ENCODE results near the gene PEMT. TPM values are rescaled to one million over a fixed set of nuclear protein-coding genes. Genes with fewer than 3 reads are reported as not detected.

PEMT gene
- total RNA-seq, 4 donors from 2014 or later: 3.2 to 10.2 (median 7.1) TPM

GRCh38 chr17:17545031-17545820, 46.3 kb downstream of the PEMT start:
- no peaks in the 10 kb centered on the region for H3K36me3 ChIP-seq
- in situ Hi-C loops (cut with MboI; ENCODE audit: low pct_ligation_motif_present in 1 of 4, low pct_unique_long_range_greater_than_20kb in 1 of 4, low sequenced_read_pairs in 3 of 4): no loop called here
- H3K9me3 ChIP-seq: no peaks in the 10 kb centered on the region
- no peaks in the 10 kb centered on the region for H3K27me3 ChIP-seq
- H3K4me3 ChIP-seq: no peak overlapping the region
- DNase-seq: no peak
- intact Hi-C loops (cut with DNase I; ENCODE audit: low total_unique reads): no loop called here
- no peak for TF ChIP-seq POLR2AphosphoS5 (IDR thresholded peaks at IDR 0.05)
- TF ChIP-seq EP300 (IDR thresholded peaks at IDR 0.05; ENCODE audit: low read depth): no peak
- TF ChIP-seq CTCF (IDR thresholded peaks at IDR 0.05): no peak
- no peak for TF ChIP-seq POLR2A (IDR thresholded peaks at IDR 0.05)
- H3K27ac ChIP-seq: no peak overlapping the region
- peaks cover 0 to 2% (median 0%) of the 10 kb centered on the region in 4 donors for H3K4me1 ChIP-seq
- WGBS, 2 donors (ENCODE audit: low coverage in 1 of 2): 82 to 91% methylated on average over 4 to 16 of the region's 20 CpGs

GRCh38 chr17:17542906-17543635, 48.4 kb downstream of the PEMT start:
- Histone ChIP-seq H3K27me3 (no peaks in the 10 kb centered on the region), H3K27ac (no peak overlapping the region), H3K4me1 (peaks cover 6 to 22% (median 15%) of the 10 kb centered on the region in 4 donors), H3K4me3 (no peak overlapping the region), H3K9me3 (no peaks in the 10 kb centered on the region), H3K36me3 (no peaks in the 10 kb centered on the region)
- intact Hi-C loops (cut with DNase I; ENCODE audit: low total_unique reads) (no loop called here), in situ Hi-C loops (cut with MboI; ENCODE audit: low pct_ligation_motif_present in 1 of 4, low pct_unique_long_range_greater_than_20kb in 1 of 4, low sequenced_read_pairs in 3 of 4) (no loop called here)
- 96 to 100% methylated on average over 1 to 22 of the region's 22 CpGs for WGBS, 2 donors (ENCODE audit: low coverage in 1 of 2)
- no peak for TF ChIP-seq EP300 (IDR thresholded peaks at IDR 0.05; ENCODE audit: low read depth)
- no peak for TF ChIP-seq POLR2A (IDR thresholded peaks at IDR 0.05)
- no peak for TF ChIP-seq POLR2AphosphoS5 (IDR thresholded peaks at IDR 0.05)
- TF ChIP-seq CTCF (IDR thresholded peaks at IDR 0.05): no peak
- DNase-seq: no peak

- intact Hi-C loops (cut with DNase I; ENCODE audit: low total_unique reads): no loop called here
- H3K9me3 ChIP-seq: no peaks in the 10 kb centered on the region
- no peaks in the 10 kb centered on the region for H3K36me3 ChIP-seq
- H3K4me1 ChIP-seq: peaks cover 6 to 32% (median 23%) of the 10 kb centered on the region in 4 donors
- H3K27ac ChIP-seq: no peak overlapping the region
- WGBS, 2 donors (ENCODE audit: low coverage in 1 of 2): 66 to 77% methylated on average over 4 to 5 of the region's 5 CpGs
- no peak for TF ChIP-seq POLR2A (IDR thresholded peaks at IDR 0.05)
- no peaks in the 10 kb centered on the region for H3K27me3 ChIP-seq
- no peak overlapping the region for H3K4me3 ChIP-seq
- in situ Hi-C loops (cut with MboI; ENCODE audit: low pct_ligation_motif_present in 1 of 4, low pct_unique_long_range_greater_than_20kb in 1 of 4, low sequenced_read_pairs in 3 of 4): no loop called here
- DNase-seq: no peak
These were observed 49.9 kb downstream of the PEMT start for GRCh38 chr17:17541640-17542001.

- no peak for TF ChIP-seq POLR2AphosphoS5 (IDR thresholded peaks at IDR 0.05)
- TF ChIP-seq POLR2A (IDR thresholded peaks at IDR 0.05): no peak
- intact Hi-C loops (cut with DNase I; ENCODE audit: low total_unique reads) (no loop called here), in situ Hi-C loops (cut with MboI; ENCODE audit: low pct_ligation_motif_present in 1 of 4, low pct_unique_long_range_greater_than_20kb in 1 of 4, low sequenced_read_pairs in 3 of 4) (no loop called here)
- H3K4me3 ChIP-seq: no peak overlapping the region
- no peak for DNase-seq
- no peaks in the 10 kb centered on the region for H3K27me3 ChIP-seq
- H3K4me1 ChIP-seq: peaks cover 6 to 32% (median 25%) of the 10 kb centered on the region in 4 donors
- no peaks in the 10 kb centered on the region for H3K9me3 ChIP-seq
- H3K36me3 ChIP-seq: no peaks in the 10 kb centered on the region
- 83% methylated on average over 23 of the region's 23 CpGs; no CpG with 5 or more reads in 1 of the 2 donors for WGBS, 2 donors (ENCODE audit: low coverage in 1 of 2)
- no peak overlapping the region for H3K27ac ChIP-seq
These were observed 50.4 kb downstream of the PEMT start for GRCh38 chr17:17540935-17541639.

Measured in transverse colon (tissue), 4 donors.